GM12891 (cell line): ENCODE measurements around the gene STMP1.

Experiments used
- POLR2A ChIP-seq: IDR thresholded peaks from 2 replicates; pipeline ENCODE4 v1.6.1; 2011; ENCODE audit warnings: low read depth, low read length, control low read depth
- POLR2AphosphoS5 ChIP-seq: IDR thresholded peaks from 2 replicates; pipeline ENCODE4 v1.6.1; 2011; ENCODE audit warnings: low read depth, low read length, control low read depth
- SPI1 ChIP-seq: IDR thresholded peaks from 2 replicates; pipeline ENCODE4 v1.6.1; 2011; ENCODE audit warnings: low read depth, low read length, control low read depth
- TAF1 ChIP-seq: IDR thresholded peaks from 2 replicates; pipeline ENCODE4 v1.6.1; 2011; ENCODE audit warnings: low read depth, low read length, control low read depth

- TF ChIP-seq POLR2AphosphoS5 (no peak), POLR2A (no peak), TAF1 (no peak), SPI1 (peak; percentile 35; the same call in 1 of the 2 replicates)
Measured at GRCh38 chr7:135666846-135667245, 4.5 kb downstream of the STMP1 start.
